HG02885 (cell line): ENCODE measurements around the gene PEX5L.

Experiments
- ATAC-seq: cut with Tn5 transposase; IDR thresholded peaks from one replicate; pipeline ENCODE4 v1.9.1; 2021; ENCODE audit warnings: mild to moderate bottlenecking; ENCODE audit not compliant: unreplicated experiment, poor library complexity

PEX5L gene

DNA sequence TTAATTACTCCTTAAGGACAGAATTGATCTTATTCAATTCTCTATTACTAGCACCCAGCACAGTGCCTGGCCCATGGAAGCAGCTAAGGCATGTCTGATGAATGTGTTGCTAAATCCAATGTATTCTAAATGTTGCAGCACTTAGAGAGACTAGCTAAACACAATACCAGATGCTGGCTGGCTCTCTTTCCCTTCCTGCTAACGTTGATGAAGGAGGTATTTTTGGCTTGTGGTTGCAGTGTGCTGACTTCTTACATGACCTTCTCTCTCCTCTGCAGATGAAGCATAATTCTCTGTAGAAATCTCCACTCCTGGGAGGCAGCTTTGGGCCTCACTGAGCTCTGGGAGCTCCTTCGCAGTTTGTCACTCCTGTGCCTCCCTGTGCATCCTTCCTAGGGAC, 183.6 kb downstream of the PEX5L start:
- peak; percentile 73 for ATAC-seq

DNA sequence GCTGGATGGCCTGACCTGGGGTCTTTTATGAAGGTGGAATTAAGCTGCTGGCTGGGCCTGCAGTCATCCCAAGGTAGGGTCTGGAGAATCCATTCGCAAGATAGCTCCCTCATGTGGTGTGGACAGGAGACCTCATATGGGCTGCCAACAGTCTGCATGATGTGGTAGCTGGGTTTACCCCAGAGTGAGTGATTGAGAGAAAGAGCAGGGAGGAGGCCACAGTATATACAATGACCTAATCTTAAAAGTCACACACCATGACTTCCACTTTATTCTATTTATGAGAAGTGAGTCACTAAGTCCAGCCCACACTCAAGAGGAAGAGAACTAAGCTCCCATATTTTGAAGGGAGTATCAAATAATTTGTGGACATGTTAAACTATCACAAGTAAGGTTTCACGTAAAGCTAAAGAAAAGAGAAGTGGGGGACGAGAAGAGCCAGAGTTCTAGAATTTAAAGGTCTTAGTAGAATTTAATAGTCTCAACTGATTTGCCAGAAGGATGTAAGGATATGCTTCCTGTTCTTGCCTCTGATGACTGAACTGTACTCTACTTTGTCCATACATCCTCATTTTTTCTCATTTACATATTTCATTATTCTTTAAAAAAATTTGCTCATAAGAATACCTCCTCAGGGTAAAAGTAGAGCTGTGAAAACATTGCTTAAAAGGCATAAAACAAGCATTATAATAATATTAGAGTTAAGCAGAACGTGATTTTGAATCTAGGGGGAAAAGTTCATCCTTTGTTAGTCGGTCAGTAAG, 184.4 kb downstream of the PEX5L start:
- ATAC-seq: peak; percentile 92

DNA sequence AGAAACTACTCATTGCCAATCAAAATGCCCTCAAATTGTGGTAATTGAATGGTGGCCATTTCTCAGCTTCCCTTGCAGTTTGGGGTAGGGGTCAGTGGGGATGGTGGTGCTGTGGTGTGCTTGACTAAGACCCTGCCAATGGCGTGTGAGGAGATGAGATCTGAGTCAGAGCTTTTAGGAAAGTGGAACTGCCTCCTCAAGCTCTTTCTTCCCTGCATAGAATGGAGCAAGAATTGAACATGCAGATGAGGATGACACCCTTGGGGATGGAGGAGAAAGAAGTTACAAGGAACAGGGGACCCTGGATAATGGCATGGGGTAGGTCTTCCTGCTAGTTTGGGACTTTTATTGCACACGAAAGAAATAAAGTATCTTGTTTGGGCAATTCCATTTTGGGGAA, 188.0 kb downstream of the PEX5L start:
- no peak for ATAC-seq

DNA sequence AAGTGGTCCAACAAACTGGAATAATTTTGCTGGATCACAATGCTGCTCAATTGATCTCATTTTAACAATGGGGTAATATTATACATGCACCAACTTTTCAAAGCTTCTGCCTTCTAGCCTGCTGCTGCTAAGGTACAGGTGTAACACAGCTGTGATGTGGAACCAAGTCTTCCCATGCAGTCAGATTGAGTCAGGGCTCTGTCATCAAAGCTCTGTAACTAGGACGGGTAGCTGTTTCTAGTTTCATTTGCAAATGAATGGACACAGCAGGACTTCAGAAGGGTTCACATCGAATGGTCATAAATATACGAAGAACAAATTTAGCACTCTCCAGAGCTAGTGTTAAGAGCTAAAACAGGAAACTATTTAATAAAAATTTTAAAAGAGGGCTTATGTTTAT, 194.7 kb downstream of the PEX5L start:
- no peak for ATAC-seq

DNA sequence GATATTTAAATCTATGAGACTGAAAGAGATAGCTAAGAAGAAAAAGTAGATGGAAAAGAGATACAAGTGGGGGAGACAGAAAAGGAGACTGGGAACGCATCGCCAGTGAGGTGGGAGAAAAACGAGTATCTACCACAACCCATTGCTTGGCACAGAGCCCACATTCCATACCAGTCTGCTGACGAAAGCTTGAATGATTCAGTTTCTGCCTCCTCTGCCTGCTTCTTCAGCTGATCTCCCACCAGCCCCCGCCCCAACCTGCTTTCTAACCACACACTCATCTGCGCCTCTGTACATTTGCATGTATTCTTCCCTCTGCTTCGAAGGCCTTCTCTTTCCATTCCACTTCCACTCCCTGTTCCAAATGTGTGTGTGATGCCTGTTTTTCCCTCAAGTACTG, 195.8 kb downstream of the PEX5L start:
- no peak for ATAC-seq

DNA sequence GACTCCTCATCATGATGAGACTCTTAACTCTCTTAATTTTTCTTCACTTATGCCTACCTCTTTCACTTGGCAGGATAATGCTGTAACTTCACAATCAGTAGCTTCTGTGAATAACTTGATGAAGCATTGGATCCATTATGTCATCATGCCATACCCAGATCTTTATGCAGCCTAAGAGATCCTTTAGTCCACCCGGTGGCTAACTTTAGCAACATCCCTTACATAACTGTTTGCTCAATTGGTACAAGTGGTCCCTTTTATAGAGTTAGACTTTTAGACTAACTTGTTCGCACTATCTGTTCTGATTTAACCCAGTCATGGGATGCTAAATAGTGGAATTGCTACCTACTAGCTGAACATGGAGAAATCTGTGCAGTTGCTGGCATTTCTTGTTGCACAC, 199.4 kb downstream of the PEX5L start:
- ATAC-seq: no peak

DNA sequence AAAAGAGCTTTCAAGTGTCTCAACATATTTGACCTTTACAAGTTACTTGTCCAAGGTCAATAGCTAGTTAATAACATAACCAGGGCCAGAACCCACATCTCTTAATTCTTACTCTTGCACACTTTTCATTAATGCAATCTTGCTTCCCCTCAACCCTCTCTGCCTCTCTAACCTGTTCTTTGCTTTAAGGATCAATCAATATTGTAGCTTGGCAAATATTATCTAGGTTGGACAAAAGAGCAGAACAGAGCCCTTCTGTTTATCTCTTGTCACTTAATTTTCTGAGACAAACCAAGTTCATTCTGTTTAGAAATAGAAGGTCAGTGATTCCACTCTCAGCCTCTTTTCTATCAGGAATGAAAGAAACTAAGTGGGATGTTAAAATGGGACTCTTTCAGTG, 203.4 kb downstream of the PEX5L start:
- ATAC-seq: no peak

DNA sequence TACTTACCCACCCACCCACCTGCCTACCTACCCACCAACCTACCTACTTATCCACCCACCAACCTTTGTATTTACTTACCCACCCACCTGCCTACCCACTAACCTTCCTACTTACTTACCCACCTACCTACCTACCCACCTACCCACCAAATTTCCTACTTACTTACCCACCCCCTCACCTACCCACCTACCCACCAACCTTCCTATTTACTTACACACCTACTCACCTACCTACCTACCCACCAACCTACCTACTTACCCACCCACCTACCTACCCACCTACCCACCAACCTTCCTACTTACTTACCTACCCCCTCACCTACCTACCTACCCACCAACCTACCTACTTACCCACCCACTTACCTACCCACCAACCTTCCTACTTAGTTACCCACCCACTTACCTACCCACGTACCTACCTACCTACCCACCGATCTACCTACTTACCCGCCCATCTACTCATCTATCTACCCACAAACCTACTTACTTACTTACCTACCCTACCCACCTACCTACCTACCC, 204.3 kb downstream of the PEX5L start:
- ATAC-seq: no peak

DNA sequence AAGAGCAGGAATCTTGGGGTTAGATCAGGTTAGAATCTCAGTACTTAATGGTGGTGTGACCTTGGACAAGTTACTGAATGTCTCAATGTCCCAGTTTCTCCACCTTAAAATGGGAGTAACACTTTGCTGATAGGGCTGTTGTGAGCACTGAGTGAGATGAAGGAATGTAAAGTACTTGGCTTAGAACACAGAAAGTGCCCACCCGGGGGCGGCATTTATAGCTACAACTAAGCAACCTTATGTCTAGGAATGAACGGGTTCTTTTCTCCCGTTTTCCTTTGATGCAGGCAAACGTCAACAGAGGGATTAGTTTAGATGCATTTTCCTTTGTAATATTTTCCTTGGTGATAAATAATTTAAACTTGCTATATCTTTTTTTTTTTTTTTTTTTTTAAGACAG, 207.3 kb downstream of the PEX5L start:
- no peak for ATAC-seq

DNA sequence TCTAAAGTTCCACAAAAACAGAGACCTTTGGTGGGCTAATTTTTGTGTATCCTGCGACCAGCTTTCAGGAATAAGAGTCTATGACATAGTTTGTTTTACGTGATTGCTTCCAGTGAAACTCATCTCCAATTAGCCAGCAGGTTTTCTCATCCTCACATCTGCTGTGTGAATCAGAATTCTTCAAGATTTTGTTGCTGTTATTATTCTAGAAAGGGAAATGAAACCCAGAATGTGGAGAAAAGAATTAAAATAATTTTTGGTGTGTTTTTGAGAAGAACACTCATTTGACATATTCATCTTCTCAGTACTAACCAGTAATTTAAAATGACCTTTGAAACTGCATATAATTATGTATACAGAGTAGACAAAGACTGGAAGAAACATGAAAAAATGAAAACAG, 208.0 kb downstream of the PEX5L start:
- no peak for ATAC-seq

DNA sequence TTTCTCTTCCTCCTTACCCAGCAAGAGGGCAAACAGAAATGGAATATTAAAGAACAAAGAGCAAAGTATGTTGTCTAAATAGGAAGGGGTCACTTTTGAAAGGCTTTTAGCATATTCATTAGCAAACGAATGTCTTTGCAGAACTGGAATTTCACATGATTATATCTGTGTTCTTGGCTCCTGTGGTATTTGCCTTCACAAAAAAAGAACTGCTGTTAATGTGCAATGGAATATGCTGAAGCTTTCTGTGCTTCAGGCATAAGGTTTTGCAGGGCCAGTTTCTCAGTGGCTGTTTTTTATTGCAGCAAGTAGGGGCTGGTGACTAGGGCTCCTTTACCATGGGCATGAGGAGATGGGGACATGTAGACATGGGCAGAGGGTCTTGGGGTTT, 210.5 kb downstream of the PEX5L start:
- ATAC-seq: no peak

DNA sequence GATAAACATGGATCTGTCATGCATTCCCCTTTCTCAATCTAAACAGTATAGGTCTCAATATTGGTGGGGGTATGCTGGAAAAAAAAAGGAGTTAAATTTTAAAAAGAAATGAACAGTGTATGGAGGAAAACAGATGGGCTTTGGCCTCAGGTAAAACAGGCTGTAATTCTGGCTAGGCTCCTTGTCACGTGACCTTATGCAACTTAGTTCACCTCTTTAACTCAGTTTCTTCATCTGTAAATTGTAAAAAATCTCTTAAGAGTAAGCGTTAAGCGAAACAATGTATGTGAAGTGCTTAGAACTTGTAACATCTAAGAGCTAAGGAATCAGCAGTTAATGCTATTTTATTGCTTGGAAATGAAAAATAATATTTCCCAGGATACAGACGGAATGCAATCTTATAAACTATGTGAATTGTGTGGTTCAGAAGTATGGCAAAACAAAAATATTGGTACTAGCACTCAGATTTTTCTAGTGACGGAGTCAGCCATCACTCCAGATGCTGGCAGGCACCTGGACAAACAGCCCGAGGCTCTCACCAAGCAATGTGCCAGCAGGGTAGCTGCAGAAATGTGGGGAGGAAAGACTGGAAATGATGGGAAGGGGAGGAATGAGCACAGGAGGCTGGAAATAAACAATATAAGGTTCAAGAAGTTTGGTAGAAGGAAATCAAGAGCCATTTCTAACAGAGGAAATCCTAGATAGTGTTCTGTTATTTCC, 211.1 kb downstream of the PEX5L start:
- ATAC-seq: no peak

DNA sequence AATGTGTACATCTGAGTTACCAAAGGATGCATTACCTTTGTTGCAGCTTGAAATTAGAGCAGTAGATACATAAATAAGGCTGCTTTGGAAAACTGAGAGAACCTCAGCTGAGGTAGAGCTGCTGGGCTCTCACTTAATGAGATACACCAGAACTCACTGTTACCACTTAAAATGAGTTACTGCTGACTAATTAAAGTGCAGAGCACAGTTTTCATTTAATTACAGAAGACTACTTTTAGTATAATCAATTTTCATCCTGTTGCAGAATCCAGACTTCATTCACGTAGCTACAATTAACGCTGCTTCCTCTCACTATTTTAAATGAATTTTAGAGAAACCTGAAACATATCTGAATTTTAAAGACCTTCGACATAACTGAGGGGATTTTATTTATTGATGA, 214.4 kb downstream of the PEX5L start:
- ATAC-seq: no peak

DNA sequence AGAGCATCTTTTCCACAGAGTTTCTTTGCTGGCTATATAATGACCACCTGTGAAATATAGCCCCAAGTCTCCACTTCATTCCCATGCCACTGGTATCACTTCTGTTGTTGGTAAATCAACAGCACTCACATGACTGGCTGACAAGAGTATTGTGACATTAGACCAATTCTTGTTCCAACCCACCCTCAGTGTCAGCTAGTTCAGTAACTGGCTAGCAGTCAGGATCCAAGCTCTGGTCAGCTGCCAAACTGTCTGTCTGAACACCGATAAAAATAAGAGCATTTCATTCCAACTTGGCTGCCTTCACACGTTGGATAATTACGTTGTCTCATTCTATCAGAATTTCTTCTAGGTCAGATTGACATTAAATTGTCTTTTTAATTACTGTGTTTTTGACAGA, 217.4 kb downstream of the PEX5L start:
- no peak for ATAC-seq

DNA sequence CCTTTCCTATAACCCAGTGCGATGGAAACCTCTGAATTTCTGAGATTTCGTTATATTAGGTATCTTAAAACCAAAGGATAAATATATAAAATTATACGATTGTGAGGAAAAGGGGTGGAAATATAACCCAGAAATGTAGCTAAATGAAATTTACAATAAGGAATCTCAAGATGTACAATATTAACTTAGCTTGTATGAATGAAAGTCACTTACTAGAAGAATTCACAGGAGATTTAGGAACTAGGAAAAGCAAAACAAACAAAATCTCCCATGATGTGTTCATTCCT, 224.7 kb downstream of the PEX5L start:
- no peak for ATAC-seq

DNA sequence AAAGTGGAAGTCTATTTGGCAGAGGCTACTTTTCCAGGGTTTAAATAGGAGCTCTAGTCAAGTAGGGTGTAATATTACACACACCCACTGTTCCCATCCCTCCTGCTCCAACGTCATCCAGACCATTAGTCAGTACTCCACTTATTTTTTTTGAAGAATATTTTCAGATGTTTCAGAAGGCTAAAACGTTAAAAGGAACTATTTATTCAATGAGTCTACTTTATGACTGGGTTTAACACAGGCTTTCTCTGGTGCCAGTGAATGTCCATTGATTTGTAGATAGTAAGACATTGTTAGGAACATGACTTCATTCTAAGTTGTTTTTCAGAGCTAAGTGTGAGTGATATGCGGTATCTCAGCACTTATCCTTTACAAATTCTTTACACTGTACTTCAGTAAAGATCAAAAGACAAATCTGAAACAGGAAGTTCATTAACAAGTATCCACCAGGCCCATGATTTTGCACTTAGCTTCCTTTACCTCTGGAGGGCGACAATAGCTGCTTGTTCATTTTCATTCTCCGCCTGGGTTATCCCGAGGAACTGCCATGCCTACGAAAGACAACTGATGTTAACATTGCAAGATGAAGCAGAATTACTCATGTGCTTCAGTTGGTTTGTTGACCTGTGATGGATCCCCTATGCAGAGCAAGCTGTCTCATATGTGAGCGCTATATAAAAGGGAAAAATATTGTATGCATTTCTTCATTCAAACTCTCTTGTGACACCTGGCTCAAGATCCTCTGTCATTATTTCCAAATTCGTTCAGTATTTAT, 225.2 kb downstream of the PEX5L start:
- peak; percentile 95 for ATAC-seq

DNA sequence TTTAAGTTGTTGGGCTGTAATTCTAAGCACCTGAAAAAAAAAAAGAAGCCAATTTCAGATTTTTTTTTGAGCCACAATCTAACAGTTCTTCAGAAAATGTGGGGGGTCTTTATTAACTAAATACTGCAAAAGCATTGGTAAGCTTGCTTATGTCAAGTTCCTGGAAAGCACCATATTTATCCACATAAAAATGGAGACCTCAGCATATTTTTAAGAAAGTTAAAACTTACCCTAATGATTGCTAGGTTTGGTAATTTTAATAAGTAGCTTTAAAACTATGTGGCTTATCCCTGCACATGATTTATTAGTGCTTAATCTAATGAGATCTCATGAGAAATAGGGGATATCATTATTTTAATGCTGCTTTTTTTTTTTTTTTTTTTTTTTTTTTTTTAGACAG, 227.1 kb downstream of the PEX5L start:
- no peak for ATAC-seq

DNA sequence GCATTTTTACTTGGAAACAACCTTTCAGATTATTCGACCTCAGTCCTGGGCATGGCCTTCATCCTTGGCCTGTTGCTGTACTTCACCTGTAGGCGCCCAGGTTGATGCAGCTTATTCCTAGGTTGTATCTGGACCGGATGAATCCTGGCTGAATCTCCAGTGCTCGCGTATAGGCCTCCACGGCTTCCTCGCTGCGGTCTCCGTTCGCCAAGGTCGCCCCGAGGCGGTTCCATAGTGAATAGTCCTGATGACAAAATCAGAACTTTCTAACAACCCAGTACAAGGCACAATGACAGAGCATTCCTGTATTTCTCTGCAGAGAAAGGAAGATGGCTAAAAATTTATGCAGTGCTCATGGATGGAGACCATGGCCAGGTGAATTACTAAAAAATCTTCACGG, 229.1 kb downstream of the PEX5L start:
- ATAC-seq: no peak

DNA sequence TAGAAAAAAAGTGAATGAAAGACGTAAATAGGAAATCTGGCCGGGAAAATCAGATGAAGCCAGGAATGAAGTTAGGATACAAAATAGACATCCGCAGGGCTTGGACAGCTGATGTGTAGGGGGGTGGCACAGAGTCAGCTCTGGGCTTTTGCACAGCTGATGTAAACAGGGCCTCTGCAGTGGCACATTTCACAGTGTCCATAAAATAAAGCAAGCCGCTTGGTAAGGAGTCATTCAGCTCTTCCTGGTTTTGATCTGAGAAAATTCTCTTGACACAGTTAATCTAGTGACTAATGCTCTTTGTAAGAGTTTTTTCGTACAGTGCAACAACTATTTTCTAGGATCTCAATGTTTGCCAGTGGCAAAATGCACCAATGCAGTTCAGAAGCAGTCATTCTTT, 230.6 kb downstream of the PEX5L start:
- ATAC-seq: no peak

DNA sequence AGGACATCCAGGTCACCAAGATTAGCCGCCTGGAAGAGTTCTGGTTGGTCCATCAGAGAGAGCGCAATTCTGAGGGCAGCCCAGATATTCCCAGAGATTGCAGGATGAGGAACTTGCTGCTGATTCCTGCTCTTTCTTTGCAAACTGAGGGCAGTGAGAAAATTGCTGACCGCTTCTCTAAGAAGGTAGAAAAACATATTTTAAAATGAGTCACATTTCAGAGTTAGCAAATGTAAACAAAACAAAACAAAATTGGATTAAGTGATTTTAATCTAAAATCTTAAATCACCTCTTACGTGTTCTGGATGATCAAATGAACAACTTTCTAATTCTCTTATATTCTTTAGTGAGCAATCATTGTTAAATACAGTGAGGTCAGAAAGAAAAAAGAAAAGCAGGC, 234.9 kb downstream of the PEX5L start:
- no peak for ATAC-seq

DNA sequence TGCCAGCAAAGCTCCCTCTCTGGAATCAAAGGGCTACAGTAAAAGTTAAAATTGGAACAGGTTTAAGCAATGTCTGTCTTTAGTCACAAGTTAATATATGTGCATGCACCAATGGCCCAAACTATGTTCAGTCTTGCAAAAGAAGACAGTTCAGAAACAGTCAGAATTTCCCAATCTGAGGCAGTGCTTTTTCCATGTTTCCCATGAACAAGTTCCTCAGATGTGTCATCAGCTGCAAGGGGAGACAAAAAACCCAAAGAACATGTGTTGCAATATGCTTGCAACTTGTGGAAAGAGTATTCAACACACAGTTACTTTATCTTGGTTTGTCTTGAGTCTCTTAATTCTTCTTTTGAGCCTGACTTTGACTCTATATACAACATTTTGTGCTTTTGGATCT, 235.5 kb downstream of the PEX5L start:
- no peak for ATAC-seq
